OCI-LY7 (cell line): ENCODE results near the gene AGRN. TPM values are rescaled to one million over a fixed set of nuclear protein-coding genes. Genes with fewer than 3 reads are reported as not detected.

Experiments
- BruUV-seq: library from RNA; stranded (reverse); fragments of 400-500 nt; replicated peaks from 2 replicates; lab custom pipeline; 2021; lab: Mats Ljungman, UMichigan
- CTCF ChIA-PET: fragments of 300-600 bp; sonication (Branson Sonifier 250); formaldehyde crosslinking; loops from one replicate; lab custom pipeline; 2022; ENCODE audit warnings: antibody characterized with exemption; ENCODE audit not compliant: unreplicated experiment; lab: Charles Lee
- POLR2A ChIA-PET: fragments of 300-600 bp; sonication (Branson Sonifier 250); formaldehyde crosslinking; loops from one replicate; lab custom pipeline; 2022; ENCODE audit warnings: antibody characterized with exemption; lab: Charles Lee
- DNase-seq: peaks from one replicate; pipeline ENCODE4 v3.0.0-alpha.2; 2015; ENCODE audit warnings: low spot score
- H2AFZ ChIP-seq: fragments of 200-600 bp; sonication (generic), shearing (Covaris generic); 2 replicates; pipeline ENCODE4 v1.6.1; 2014; ENCODE audit warnings: mild to moderate bottlenecking, antibody characterized with exemption, low read length, moderate library complexity
- H3K27ac ChIP-seq: fragments of 200-600 bp; sonication (generic); 2 replicates; pipeline ENCODE4 v1.5.1; 2014; ENCODE audit warnings: mixed run types, low read depth, mild to moderate bottlenecking, moderate library complexity, low read length, inconsistent platforms; ENCODE audit not compliant: poor library complexity, severe bottlenecking
- H3K36me3 ChIP-seq: fragments of 200-600 bp; sonication (generic); 2 replicates; pipeline ENCODE4 v1.6.1; 2014; ENCODE audit warnings: mild to moderate bottlenecking, antibody characterized with exemption, low read length, moderate library complexity, mixed read lengths; ENCODE audit not compliant: insufficient read depth
- H3K4me1 ChIP-seq: fragments of 200-600 bp; sonication (generic); 2 replicates; pipeline ENCODE4 v1.5.1; 2014; ENCODE audit warnings: mild to moderate bottlenecking, low read length; ENCODE audit not compliant: insufficient read depth, poor library complexity, severe bottlenecking
- H3K4me2 ChIP-seq: fragments of 200-600 bp; sonication (generic); 2 replicates; pipeline ENCODE4 v1.6.1; 2014; ENCODE audit warnings: mild to moderate bottlenecking, low read length
- H3K4me3 ChIP-seq: fragments of 200-600 bp; sonication (generic); 2 replicates; pipeline ENCODE4 v1.5.1; 2014; ENCODE audit warnings: mild to moderate bottlenecking, low read depth, low read length; ENCODE audit not compliant: poor library complexity, severe bottlenecking
- H3K79me2 ChIP-seq: fragments of 200-600 bp; sonication (generic); 2 replicates; pipeline ENCODE4 v1.6.1; 2016; ENCODE audit warnings: low read depth, mild to moderate bottlenecking, low read length, moderate library complexity, mixed read lengths; ENCODE audit not compliant: insufficient read depth
- H3K9me2 ChIP-seq: fragments of 200-600 bp; sonication (generic); 2 replicates; pipeline ENCODE4 v1.6.1; 2016; ENCODE audit warnings: mild to moderate bottlenecking, low read length, mixed read lengths; ENCODE audit not compliant: insufficient read depth
- H3K9me3 ChIP-seq: fragments of 200-600 bp; sonication (generic); 2 replicates; pipeline ENCODE4 v1.6.1; 2014; ENCODE audit warnings: mild to moderate bottlenecking, mixed run types, low read length, mixed read lengths
- H4K20me1 ChIP-seq: fragments of 200-600 bp; sonication (generic); 2 replicates; pipeline ENCODE4 v1.6.1; 2014; ENCODE audit warnings: mild to moderate bottlenecking, antibody characterized with exemption, low read length, moderate library complexity, mixed read lengths; ENCODE audit not compliant: insufficient read depth
- EZH2phosphoT487 ChIP-seq: fragments of 200-600 bp; sonication (generic); IDR thresholded peaks from 2 replicates; pipeline ENCODE4 v1.6.1; 2018; ENCODE audit warnings: low read depth, borderline replicate concordance, mild to moderate bottlenecking, mixed run types, antibody characterized with exemption, low read length, moderate library complexity, mixed read lengths
- intact Hi-C: fragments of 100-400 bp; cut with micrococcal nuclease; formaldehyde crosslinking; loops from one replicate; pipeline ENCODE4 v1.10.0; 2022; ENCODE audit not compliant: unreplicated experiment
- total RNA-seq, 2 experiments: library from RNA; depleted of rRNA in 1 of 2; stranded (reverse); fragments of >200 nt in 1 of 2; shearing (Covaris generic) in 1 of 2; gene quantifications; 2 replicates each; pipeline ENCODE4 v1.2.3, GENCODE V29; 2014 to 2022
- TF ChIP-seq, protein P1 (sequence below): fragments of 200-600 bp; sonication (generic); conservative IDR thresholded peaks from 2 replicates; pipeline ENCODE4 v1.5.1; 2014; ENCODE audit warnings: mild to moderate bottlenecking, antibody characterized with exemption, low read length, moderate library complexity, mixed read lengths

The AGRN gene
- total RNA-seq, 2 experiments from 2014 or later: 2.7 to 9.1 TPM

- H3K4me2 ChIP-seq: no peak overlapping the region
- DNase-seq: no peak
- no peak overlapping the region for H3K27ac ChIP-seq
- no peaks in the 10 kb centered on the region for H3K9me2 ChIP-seq
- intact Hi-C loops: no loop called here
- H4K20me1 ChIP-seq: no peaks in the 10 kb centered on the region
- H3K79me2 ChIP-seq: no peaks in the 10 kb centered on the region
- peaks cover 15% of the 10 kb centered on the region for H3K4me1 ChIP-seq
- H3K4me3 ChIP-seq: no peak overlapping the region
- no peaks in the 10 kb centered on the region for H3K9me3 ChIP-seq
- H2AFZ ChIP-seq: no peak overlapping the region
- POLR2A ChIA-PET: no interaction called here
- BruUV-seq: no TSS peak
- H3K36me3 ChIP-seq: no peaks in the 10 kb centered on the region
- no peak for TF ChIP-seq EZH2phosphoT487
- TF ChIP-seq, protein P1, sequence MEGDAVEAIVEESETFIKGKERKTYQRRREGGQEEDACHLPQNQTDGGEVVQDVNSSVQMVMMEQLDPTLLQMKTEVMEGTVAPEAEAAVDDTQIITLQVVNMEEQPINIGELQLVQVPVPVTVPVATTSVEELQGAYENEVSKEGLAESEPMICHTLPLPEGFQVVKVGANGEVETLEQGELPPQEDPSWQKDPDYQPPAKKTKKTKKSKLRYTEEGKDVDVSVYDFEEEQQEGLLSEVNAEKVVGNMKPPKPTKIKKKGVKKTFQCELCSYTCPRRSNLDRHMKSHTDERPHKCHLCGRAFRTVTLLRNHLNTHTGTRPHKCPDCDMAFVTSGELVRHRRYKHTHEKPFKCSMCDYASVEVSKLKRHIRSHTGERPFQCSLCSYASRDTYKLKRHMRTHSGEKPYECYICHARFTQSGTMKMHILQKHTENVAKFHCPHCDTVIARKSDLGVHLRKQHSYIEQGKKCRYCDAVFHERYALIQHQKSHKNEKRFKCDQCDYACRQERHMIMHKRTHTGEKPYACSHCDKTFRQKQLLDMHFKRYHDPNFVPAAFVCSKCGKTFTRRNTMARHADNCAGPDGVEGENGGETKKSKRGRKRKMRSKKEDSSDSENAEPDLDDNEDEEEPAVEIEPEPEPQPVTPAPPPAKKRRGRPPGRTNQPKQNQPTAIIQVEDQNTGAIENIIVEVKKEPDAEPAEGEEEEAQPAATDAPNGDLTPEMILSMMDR: no peak
- CTCF ChIA-PET: no interaction called here
These were observed 22.0 kb downstream of the AGRN start for GRCh38 chr1:1041873-1042272.

GRCh38 chr1:1042835-1043234 lies 22.9 kb downstream of the AGRN start:
- TF ChIP-seq EZH2phosphoT487: no peak
- TF ChIP-seq, protein P1: no peak
- Histone ChIP-seq H3K9me3 (no peaks in the 10 kb centered on the region), H3K4me1 (peaks cover 10% of the 10 kb centered on the region), H3K4me3 (no peak overlapping the region), H3K27ac (no peak overlapping the region), H3K9me2 (no peaks in the 10 kb centered on the region), H3K36me3 (no peaks in the 10 kb centered on the region), H4K20me1 (no peaks in the 10 kb centered on the region), H3K79me2 (no peaks in the 10 kb centered on the region), H2AFZ (no peak overlapping the region), H3K4me2 (no peak overlapping the region)
- DNase-seq: no peak
- intact Hi-C loops: no loop called here
- ChIA-PET POLR2A (no interaction called here), CTCF (no interaction called here)
- BruUV-seq: no TSS peak

- Histone ChIP-seq H4K20me1 (no peaks in the 10 kb centered on the region), H3K4me2 (no peak overlapping the region), H3K4me3 (no peak overlapping the region), H3K4me1 (peaks cover 10% of the 10 kb centered on the region), H3K9me2 (no peaks in the 10 kb centered on the region), H3K79me2 (no peaks in the 10 kb centered on the region), H3K9me3 (no peaks in the 10 kb centered on the region), H3K27ac (no peak overlapping the region), H2AFZ (no peak overlapping the region), H3K36me3 (no peaks in the 10 kb centered on the region)
- no peak for DNase-seq
- BruUV-seq: no TSS peak
- CTCF ChIA-PET: no interaction called here
- intact Hi-C loops: no loop called here
- POLR2A ChIA-PET: no interaction called here
- TF ChIP-seq, protein P1: no peak
- TF ChIP-seq EZH2phosphoT487: no peak
These were observed 23.5 kb downstream of the AGRN start for GRCh38 chr1:1043411-1043810.
